Erythroblast (primary cell): ENCODE results near the gene MILR1.

Source experiments
- GATA1 ChIP-seq: IDR thresholded peaks from 2 replicates; pipeline ENCODE4 v1.6.1; 2011; ENCODE audit warnings: low read depth, mild to moderate bottlenecking, control low read depth, low read length, moderate library complexity
- POLR2A ChIP-seq: IDR thresholded peaks from 2 replicates; pipeline ENCODE4 v1.6.1; 2011; ENCODE audit warnings: mild to moderate bottlenecking, low read length

- no peak for TF ChIP-seq POLR2A
- no peak for TF ChIP-seq GATA1
Observed at GRCh38 chr17:64480951-64481350, 32.0 kb downstream of the MILR1 start.
